K562 (cell line): Measurements from ENCODE around the gene LHB. TPM values are rescaled to one million over a fixed set of nuclear protein-coding genes. Genes with fewer than 3 reads are reported as not detected.

ENCODE experiments used
- ATF1 ChIP-seq, 2 experiments: fragments of 450-650 bp in 1 of 2; IDR thresholded peaks; 2 replicates each; pipeline ENCODE4 v1.6.1; 2016; ENCODE audit warnings: missing compliant biosample characterization in 1 of 2, missing genetic modification characterization in 1 of 2
- C11orf30 ChIP-seq: fragments of 450-650 bp; IDR thresholded peaks from 2 replicates; pipeline ENCODE4 v1.6.1; 2016; ENCODE audit warnings: low read depth, mild to moderate bottlenecking
- CEBPG ChIP-seq, 3 experiments: fragments of 200-800 bp in 1 of 3; sonication (Bioruptor generic) in 1 of 3; sonication (generic) in 1 of 3; formaldehyde crosslinking in 1 of 3; IDR thresholded peaks in 2 of 3; conservative IDR thresholded peaks in 1 of 3; 2 replicates each; pipeline versions ENCODE4 v1.6.1 to v1.8.0; 2016 to 2022; ENCODE audit warnings: missing compliant biosample characterization in 2 of 3, missing genetic modification characterization in 2 of 3, mild to moderate bottlenecking in 1 of 3, missing genetic modification reagents in 1 of 3
- CREB1 ChIP-seq, 2 experiments: sonication (generic) in 1 of 2; formaldehyde crosslinking in 1 of 2; IDR thresholded peaks; 2 replicates each; pipeline versions ENCODE4 v1.6.1 to v1.8.0; 2012 to 2022; ENCODE audit warnings: inconsistent platforms in 1 of 2, mild to moderate bottlenecking in 1 of 2, missing genetic modification reagents in 1 of 2, moderate library complexity in 1 of 2
- ESRRA ChIP-seq: fragments of 450-650 bp; IDR thresholded peaks from 2 replicates; pipeline ENCODE4 v1.6.1; 2014; ENCODE audit warnings: low read depth, mild to moderate bottlenecking, moderate library complexity, borderline replicate concordance
- KLF16 ChIP-seq: IDR thresholded peaks from 2 replicates; pipeline ENCODE4 v1.6.1; 2016; ENCODE audit warnings: antibody characterized with exemption
- NCOA1 ChIP-seq: fragments of 450-650 bp; IDR thresholded peaks from 2 replicates; pipeline ENCODE4 v1.6.1; 2016; ENCODE audit warnings: low read depth
- NR2C2 ChIP-seq, 2 experiments: fragments of 200-800 bp in 1 of 2; sonication (Bioruptor generic) in 1 of 2; sonication (generic) in 1 of 2; formaldehyde crosslinking in 1 of 2; IDR thresholded peaks; 2 replicates each; pipeline versions ENCODE4 v1.6.1 to v1.8.0; 2016 to 2022; ENCODE audit warnings: mild to moderate bottlenecking in 1 of 2, missing compliant biosample characterization in 1 of 2, missing genetic modification characterization in 1 of 2, missing genetic modification reagents in 1 of 2
- POLR2G ChIP-seq: fragments of 200-400 bp; formaldehyde crosslinking; IDR thresholded peaks from 2 replicates; pipeline ENCODE4 v1.6.1; 2017; ENCODE audit warnings: low read depth, mild to moderate bottlenecking, antibody characterized with exemption, low read length, moderate library complexity
- RBFOX2 ChIP-seq: fragments of 200-400 bp; formaldehyde crosslinking; IDR thresholded peaks from 2 replicates; pipeline ENCODE4 v1.6.1; 2017; ENCODE audit warnings: low read depth, mild to moderate bottlenecking, low read length, moderate library complexity
- SIN3B ChIP-seq: fragments of 450-650 bp; IDR thresholded peaks from 2 replicates; pipeline ENCODE4 v1.6.1; 2017; ENCODE audit warnings: low read depth, mild to moderate bottlenecking, moderate library complexity
- SMAD1 ChIP-seq: fragments of 150-350 bp; IDR thresholded peaks from 2 replicates; pipeline ENCODE4 v1.6.1; 2014; ENCODE audit warnings: low read length, low read depth; ENCODE audit not compliant: partially characterized antibody
- SMAD4 ChIP-seq: fragments of 250-450 bp; sonication (Bioruptor Pico); conservative IDR thresholded peaks from 2 replicates; pipeline ENCODE4 v1.8.0; 2021; ENCODE audit warnings: inconsistent platforms, mild to moderate bottlenecking, moderate library complexity
- SP2 ChIP-seq: IDR thresholded peaks from 2 replicates; pipeline ENCODE4 v1.6.1; 2011; ENCODE audit warnings: mild to moderate bottlenecking, low read depth, low read length, moderate library complexity; ENCODE audit not compliant: poor library complexity, severe bottlenecking; ENCODE audit errors: extremely low read depth
- SREBF2 ChIP-seq: sonication (generic); formaldehyde crosslinking; IDR thresholded peaks from 2 replicates; pipeline ENCODE4 v1.4.0; 2020; ENCODE audit warnings: mild to moderate bottlenecking, missing genetic modification reagents
- TBL1XR1 ChIP-seq, 2 experiments: IDR thresholded peaks; 2 replicates each; pipeline ENCODE4 v1.6.1; 2012; ENCODE audit warnings: improper control_type of control experiment in 2 of 2, low read length in 2 of 2, mild to moderate bottlenecking in 1 of 2
- TOE1 ChIP-seq, 2 experiments: fragments of 450-650 bp in 1 of 2; sonication (generic) in 1 of 2; formaldehyde crosslinking in 1 of 2; IDR thresholded peaks; 2 replicates each; pipeline versions ENCODE4 v1.7.1 to v1.8.0; 2016 to 2022; ENCODE audit warnings: borderline replicate concordance in 2 of 2, mild to moderate bottlenecking in 2 of 2, antibody characterized with exemption in 1 of 2, inconsistent platforms in 1 of 2, low read depth in 1 of 2, missing genetic modification reagents in 1 of 2, moderate library complexity in 1 of 2
- ZNF184 ChIP-seq: sonication (generic); formaldehyde crosslinking; IDR thresholded peaks from 2 replicates; pipeline ENCODE4 v1.5.0; 2020; ENCODE audit warnings: missing genetic modification reagents
- ZNF764 ChIP-seq: fragments of 250-450 bp; sonication (Bioruptor Pico); IDR thresholded peaks from 2 replicates; pipeline ENCODE4 v1.4.0; 2020; ENCODE audit warnings: low read depth, mild to moderate bottlenecking, moderate library complexity
- polyA plus RNA-seq, 8 experiments: library from polyadenylated mRNA; depleted of rRNA in 4 of 8; stranded (reverse) in 5 of 8; unstranded in 3 of 8; fragments of >200 nt; fragmentation: Nextera tagmentation in 2 of 8; fragmentation: Illumina TruSeq in 1 of 8; extraction: Ambion mirVana in 2 of 8; extraction: Trizol in 1 of 8; gene quantifications; 2 replicates each; pipeline versions ENCODE4 v1.2.1 to v1.2.3, GENCODE V29; 2011 to 2014; ENCODE audit warnings: inconsistent platforms in 1 of 8, missing spikeins in 1 of 8
- total RNA-seq, 7 experiments: library from RNA; depleted of rRNA in 6 of 7; stranded (reverse); fragments of >200 nt in 6 of 7; fragmentation: Illumina TruSeq in 2 of 7; extraction: Trizol in 2 of 7; gene quantifications; 2 replicates each; pipeline versions ENCODE4 v1.2.1 to v1.2.3, GENCODE V29; 2011 to 2021; ENCODE audit warnings: low replicate concordance in 1 of 7
- TF ChIP-seq, protein P1 (sequence below): IDR thresholded peaks from 2 replicates; pipeline ENCODE4 v1.6.1; 2011; ENCODE audit not compliant: insufficient read length; ENCODE audit errors: extremely low read depth
- TF ChIP-seq, protein P2 (sequence below): fragments of 250-450 bp; sonication (Bioruptor Pico); IDR thresholded peaks from 2 replicates; pipeline ENCODE4 v1.8.0; 2021; ENCODE audit warnings: mild to moderate bottlenecking, moderate library complexity
- TF ChIP-seq, protein P3 (sequence below): fragments of 250-450 bp; sonication (Bioruptor Pico); IDR thresholded peaks from 2 replicates; pipeline ENCODE4 v1.5.0; 2020; ENCODE audit warnings: mild to moderate bottlenecking, borderline replicate concordance

LHB gene
- total and polyA plus RNA-seq, 9 of the 15 experiments (the other 6 are each of a cell fraction or from before 2014, with no cell fraction given): 0.54 TPM; not detected in 8

DNA sequence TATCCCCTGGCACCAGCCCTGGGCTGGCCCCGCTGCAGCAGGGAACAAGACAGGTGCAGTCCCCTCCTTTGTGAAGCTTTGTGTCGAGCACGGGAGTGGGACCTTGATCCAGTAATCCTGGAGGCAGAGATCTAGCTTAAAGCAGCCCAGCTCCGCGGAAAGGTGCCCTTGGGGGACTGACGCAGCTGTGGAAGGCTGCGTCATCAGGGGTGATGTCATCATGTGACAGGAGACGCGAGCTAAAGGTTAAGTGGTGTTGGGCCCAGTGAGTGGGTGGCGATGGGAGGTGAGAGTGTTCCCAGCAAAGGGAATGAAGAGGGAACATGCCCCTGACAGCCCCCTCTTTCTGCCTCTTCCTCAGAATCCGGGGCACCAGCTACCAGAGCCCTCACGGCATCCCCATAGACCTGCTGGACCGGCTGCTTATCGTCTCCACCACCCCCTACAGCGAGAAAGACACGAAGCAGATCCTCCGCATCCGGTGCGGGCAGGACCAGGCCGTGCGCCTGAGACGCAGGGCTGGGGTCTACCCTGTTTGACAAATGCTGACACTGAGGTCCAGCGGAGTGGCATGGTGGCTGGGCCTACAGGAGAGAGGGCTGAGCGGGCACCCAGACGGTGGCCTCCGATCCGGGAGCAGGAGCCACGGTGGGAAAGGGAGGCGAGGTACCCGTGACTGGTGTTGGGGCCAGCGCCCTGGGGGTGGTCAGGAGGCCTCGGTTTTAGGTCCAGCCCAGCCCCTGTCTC lies 2.6 kb downstream of the LHB start (continued):
- TF ChIP-seq SREBF2 (CRISPR knock-in tag): no peak
- no peak for TF ChIP-seq SMAD4 (CRISPR knock-in tag)
- TF ChIP-seq TOE1 (IDR thresholded peaks at IDR 0.05; ENCODE audit: borderline replicate concordance): peak; percentile 41; the same call in 1 of the 2 replicates
- TF ChIP-seq TOE1 (CRISPR knock-in tag; IDR thresholded peaks at IDR 0.05; ENCODE audit: borderline replicate concordance, low read depth): no peak
- TF ChIP-seq, protein P1, sequence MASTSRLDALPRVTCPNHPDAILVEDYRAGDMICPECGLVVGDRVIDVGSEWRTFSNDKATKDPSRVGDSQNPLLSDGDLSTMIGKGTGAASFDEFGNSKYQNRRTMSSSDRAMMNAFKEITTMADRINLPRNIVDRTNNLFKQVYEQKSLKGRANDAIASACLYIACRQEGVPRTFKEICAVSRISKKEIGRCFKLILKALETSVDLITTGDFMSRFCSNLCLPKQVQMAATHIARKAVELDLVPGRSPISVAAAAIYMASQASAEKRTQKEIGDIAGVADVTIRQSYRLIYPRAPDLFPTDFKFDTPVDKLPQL: no peak
- TF ChIP-seq CEBPG (CRISPR knock-in tag; IDR thresholded peaks at IDR 0.05): no peak
- peak in 1 of 2 experiments; percentile 67; a peak in 2 of 4 replicates for TF ChIP-seq CEBPG (tag; conservative IDR thresholded peaks at IDR 0.05 in 1 of 2, IDR thresholded peaks at IDR 0.05 in 1 of 2)
- no peak for TF ChIP-seq SIN3B
- TF ChIP-seq, protein P2, sequence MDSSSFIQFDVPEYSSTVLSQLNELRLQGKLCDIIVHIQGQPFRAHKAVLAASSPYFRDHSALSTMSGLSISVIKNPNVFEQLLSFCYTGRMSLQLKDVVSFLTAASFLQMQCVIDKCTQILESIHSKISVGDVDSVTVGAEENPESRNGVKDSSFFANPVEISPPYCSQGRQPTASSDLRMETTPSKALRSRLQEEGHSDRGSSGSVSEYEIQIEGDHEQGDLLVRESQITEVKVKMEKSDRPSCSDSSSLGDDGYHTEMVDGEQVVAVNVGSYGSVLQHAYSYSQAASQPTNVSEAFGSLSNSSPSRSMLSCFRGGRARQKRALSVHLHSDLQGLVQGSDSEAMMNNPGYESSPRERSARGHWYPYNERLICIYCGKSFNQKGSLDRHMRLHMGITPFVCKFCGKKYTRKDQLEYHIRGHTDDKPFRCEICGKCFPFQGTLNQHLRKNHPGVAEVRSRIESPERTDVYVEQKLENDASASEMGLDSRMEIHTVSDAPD: no peak
- no peak for TF ChIP-seq C11orf30
- TF ChIP-seq KLF16: no peak
- TF ChIP-seq POLR2G: peak; percentile 61; the same call in 1 of the 2 replicates
- peak; percentile 79 for TF ChIP-seq ESRRA
- TF ChIP-seq NR2C2 (CRISPR knock-in tag; IDR thresholded peaks at IDR 0.05): no peak
- TF ChIP-seq NR2C2 (tag; IDR thresholded peaks at IDR 0.05): 0 out of 2 replicates have a peak, but pooled peaks have one; percentile 29
- TF ChIP-seq ATF1 (CRISPR knock-in tag; IDR thresholded peaks at IDR 0.05): no peak
- peak; percentile 74 for TF ChIP-seq ATF1 (tag; IDR thresholded peaks at IDR 0.05)
- no peak for TF ChIP-seq SP2
- no peak for TF ChIP-seq TBL1XR1 (IDR thresholded peaks at IDR 0.05; ENCODE audit: low read length in 2 of 2)
- TF ChIP-seq ZNF184: no peak
- no peak for TF ChIP-seq ZNF764 (CRISPR knock-in tag)
- TF ChIP-seq RBFOX2: peak; percentile 52
- TF ChIP-seq SMAD1: no peak
- peak; percentile 77 for TF ChIP-seq CREB1 (IDR thresholded peaks at IDR 0.05)
- peak; percentile 79 for TF ChIP-seq CREB1 (CRISPR knock-in tag; IDR thresholded peaks at IDR 0.05)
- peak; percentile 34; the same call in 1 of the 2 replicates for TF ChIP-seq NCOA1
- TF ChIP-seq, protein P3, sequence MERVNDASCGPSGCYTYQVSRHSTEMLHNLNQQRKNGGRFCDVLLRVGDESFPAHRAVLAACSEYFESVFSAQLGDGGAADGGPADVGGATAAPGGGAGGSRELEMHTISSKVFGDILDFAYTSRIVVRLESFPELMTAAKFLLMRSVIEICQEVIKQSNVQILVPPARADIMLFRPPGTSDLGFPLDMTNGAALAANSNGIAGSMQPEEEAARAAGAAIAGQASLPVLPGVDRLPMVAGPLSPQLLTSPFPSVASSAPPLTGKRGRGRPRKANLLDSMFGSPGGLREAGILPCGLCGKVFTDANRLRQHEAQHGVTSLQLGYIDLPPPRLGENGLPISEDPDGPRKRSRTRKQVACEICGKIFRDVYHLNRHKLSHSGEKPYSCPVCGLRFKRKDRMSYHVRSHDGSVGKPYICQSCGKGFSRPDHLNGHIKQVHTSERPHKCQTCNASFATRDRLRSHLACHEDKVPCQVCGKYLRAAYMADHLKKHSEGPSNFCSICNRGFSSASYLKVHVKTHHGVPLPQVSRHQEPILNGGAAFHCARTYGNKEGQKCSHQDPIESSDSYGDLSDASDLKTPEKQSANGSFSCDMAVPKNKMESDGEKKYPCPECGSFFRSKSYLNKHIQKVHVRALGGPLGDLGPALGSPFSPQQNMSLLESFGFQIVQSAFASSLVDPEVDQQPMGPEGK (CRISPR knock-in tag): no peak
